Measurements from ENCODE around the gene TEKT2.

TEKT2 gene

DNA sequence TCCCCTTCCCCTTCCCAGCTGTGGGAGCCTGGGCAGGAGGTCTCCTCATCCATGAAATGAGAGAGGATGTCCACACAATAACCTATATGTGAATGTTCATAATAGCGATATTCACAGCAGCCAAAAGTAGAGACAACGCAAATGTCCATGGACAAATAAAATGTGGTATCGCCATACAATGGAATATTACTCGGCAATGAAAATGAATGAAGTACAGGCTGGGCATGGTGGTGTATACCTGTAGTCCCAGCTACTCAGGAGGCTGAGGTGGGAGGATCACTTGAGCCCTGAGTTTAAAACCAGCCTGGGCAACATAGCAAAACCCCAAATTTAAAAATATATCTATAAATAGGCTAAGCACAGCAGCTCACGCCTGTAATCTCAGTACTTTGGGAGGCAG lies 17.7 kb downstream of the TEKT2 start:
- no peak overlapping the region for H2AFZ ChIP-seq (ENCODE audit: low read depth, low read length, severe bottlenecking)
- no peaks in the 10 kb centered on the region for H3F3A ChIP-seq (ENCODE audit: insufficient read depth)

DNA sequence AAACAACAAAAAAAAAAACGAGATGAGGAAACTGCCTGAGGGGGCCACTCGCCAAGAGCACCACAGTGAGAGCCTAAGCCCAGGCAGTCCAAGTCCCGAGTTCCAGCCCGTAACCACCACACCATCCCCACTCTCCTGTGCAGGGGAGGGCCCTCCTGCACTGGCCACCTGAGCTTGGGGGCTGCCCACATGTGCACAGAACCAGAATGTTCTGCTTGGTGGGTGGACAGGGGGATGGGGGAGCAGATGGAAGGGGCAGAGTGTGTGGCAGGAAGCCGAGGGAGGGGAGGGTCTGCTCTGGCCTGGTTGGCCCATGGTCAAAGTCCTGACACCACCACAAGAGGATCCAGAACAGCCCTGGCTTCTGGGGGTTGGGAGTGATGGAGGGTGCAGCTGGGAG lies 22.4 kb downstream of the TEKT2 start:
- Histone ChIP-seq H3K4me2 (ENCODE audit: low read depth, low read length, poor library complexity, severe bottlenecking) (no peak overlapping the region), H3F3A (ENCODE audit: insufficient read depth) (no peaks in the 10 kb centered on the region), H3K9me2 (replicated peaks; ENCODE audit: insufficient read depth, low read length) (no peaks in the 10 kb centered on the region)

More for the DNA sequence above, 17.7 kb downstream of the TEKT2 start:
- Histone ChIP-seq H3K36me3 (ENCODE audit: low read length) (no peaks in the 10 kb centered on the region), H3K9me3 (ENCODE audit: insufficient read depth, low read length) (no peaks in the 10 kb centered on the region), H3K27me3 (ENCODE audit: low read length) (no peaks in the 10 kb centered on the region), H3K4me3 (ENCODE audit: insufficient read depth, low read length, poor library complexity, severe bottlenecking) (no peak overlapping the region), H3K9me2 (replicated peaks; ENCODE audit: insufficient read depth, low read length) (no peaks in the 10 kb centered on the region), H4K20me1 (ENCODE audit: low read depth, low read length) (no peaks in the 10 kb centered on the region), H3K27ac (ENCODE audit: low read depth, low read length) (no peak overlapping the region), H3K79me2 (ENCODE audit: insufficient read depth, low read length) (no peaks in the 10 kb centered on the region), H3K4me2 (ENCODE audit: low read depth, low read length, poor library complexity, severe bottlenecking) (no peak overlapping the region), H3K9ac (ENCODE audit: low read length) (no peak overlapping the region)
- TF ChIP-seq CTCF (IDR thresholded peaks at IDR 0.05; ENCODE audit: insufficient read depth, low read length, poor library complexity, severe bottlenecking) (no peak), EZH2phosphoT487 (conservative IDR thresholded peaks at IDR 0.05; ENCODE audit: low read length) (no peak)

GRCh38 chr1:36107394-36107793 lies 23.5 kb downstream of the TEKT2 start:
- no peaks in the 10 kb centered on the region for H4K20me1 ChIP-seq (ENCODE audit: low read depth, low read length)
- H3K27me3 ChIP-seq (ENCODE audit: low read length) = no peaks in the 10 kb centered on the region
- no peak overlapping the region for H3K4me3 ChIP-seq (ENCODE audit: insufficient read depth, low read length, poor library complexity, severe bottlenecking)
- no peak overlapping the region for H3K9ac ChIP-seq (ENCODE audit: low read length)
- H3K27ac ChIP-seq (ENCODE audit: low read depth, low read length) = no peak overlapping the region
- H3K9me3 ChIP-seq (ENCODE audit: insufficient read depth, low read length) = no peaks in the 10 kb centered on the region
- no peaks in the 10 kb centered on the region for H3F3A ChIP-seq (ENCODE audit: insufficient read depth)
- H3K9me2 ChIP-seq (replicated peaks; ENCODE audit: insufficient read depth, low read length) = no peaks in the 10 kb centered on the region
- no peak for TF ChIP-seq CTCF (IDR thresholded peaks at IDR 0.05; ENCODE audit: insufficient read depth, low read length, poor library complexity, severe bottlenecking)
- TF ChIP-seq EZH2phosphoT487 (conservative IDR thresholded peaks at IDR 0.05; ENCODE audit: low read length) = no peak
- no peak overlapping the region for H2AFZ ChIP-seq (ENCODE audit: low read depth, low read length, severe bottlenecking)
- H3K36me3 ChIP-seq (ENCODE audit: low read length) = no peaks in the 10 kb centered on the region
- no peaks in the 10 kb centered on the region for H3K79me2 ChIP-seq (ENCODE audit: insufficient read depth, low read length)
- H3K4me2 ChIP-seq (ENCODE audit: low read depth, low read length, poor library complexity, severe bottlenecking) = no peak overlapping the region

More for the DNA sequence above, 22.4 kb downstream of the TEKT2 start:
- TF ChIP-seq EZH2phosphoT487 (conservative IDR thresholded peaks at IDR 0.05; ENCODE audit: low read length) = no peak
- no peak for TF ChIP-seq CTCF (IDR thresholded peaks at IDR 0.05; ENCODE audit: insufficient read depth, low read length, poor library complexity, severe bottlenecking)
- Histone ChIP-seq H3K9me3 (ENCODE audit: insufficient read depth, low read length) (no peaks in the 10 kb centered on the region), H3K27me3 (ENCODE audit: low read length) (no peaks in the 10 kb centered on the region), H3K36me3 (ENCODE audit: low read length) (no peaks in the 10 kb centered on the region), H4K20me1 (ENCODE audit: low read depth, low read length) (no peaks in the 10 kb centered on the region), H2AFZ (ENCODE audit: low read depth, low read length, severe bottlenecking) (no peak overlapping the region), H3K9ac (ENCODE audit: low read length) (no peak overlapping the region), H3K27ac (ENCODE audit: low read depth, low read length) (no peak overlapping the region), H3K4me3 (ENCODE audit: insufficient read depth, low read length, poor library complexity, severe bottlenecking) (no peak overlapping the region), H3K79me2 (ENCODE audit: insufficient read depth, low read length) (no peaks in the 10 kb centered on the region)

Measured in SU-DHL-6 (cell line).